SKM-1 (cell line): ENCODE data around the gene MYO1E.

Experiments used
- DNase-seq: peaks from one replicate; lab custom pipeline; 2025; ENCODE audit not compliant: unreplicated experiment; lab: John Stamatoyannopoulos, UW

Gene MYO1E

GRCh38 chr15:59203008-59203407, 169.7 kb downstream of the MYO1E start:
- DNase-seq, result no peak

GRCh38 chr15:59200560-59200959, 172.1 kb downstream of the MYO1E start:
- no peak for DNase-seq

GRCh38 chr15:59199626-59200465, 172.8 kb downstream of the MYO1E start:
- no peak for DNase-seq

GRCh38 chr15:59197454-59197853, 175.2 kb downstream of the MYO1E start:
- DNase-seq, result no peak

GRCh38 chr15:59196416-59196815, 176.3 kb downstream of the MYO1E start:
- no peak for DNase-seq

GRCh38 chr15:59194639-59195325, 177.9 kb downstream of the MYO1E start:
- DNase-seq, result no peak

- no peak for DNase-seq
Observed at GRCh38 chr15:59191855-59192237, 180.8 kb downstream of the MYO1E start.

GRCh38 chr15:59190291-59190690, 182.4 kb downstream of the MYO1E start:
- DNase-seq, result no peak

GRCh38 chr15:59189241-59189640, 183.4 kb downstream of the MYO1E start:
- DNase-seq, result no peak

GRCh38 chr15:59186501-59186900, 186.2 kb downstream of the MYO1E start:
- no peak for DNase-seq

GRCh38 chr15:59185725-59186124, 186.9 kb downstream of the MYO1E start:
- peak; percentile 19 for DNase-seq

- no peak for DNase-seq
Observed at GRCh38 chr15:59180945-59181600, 191.6 kb downstream of the MYO1E start.

GRCh38 chr15:59179717-59180116, 193.0 kb downstream of the MYO1E start:
- DNase-seq, result no peak

GRCh38 chr15:59178151-59178695, 194.4 kb downstream of the MYO1E start:
- DNase-seq, result no peak

GRCh38 chr15:59177317-59177660, 195.4 kb downstream of the MYO1E start:
- no peak for DNase-seq

GRCh38 chr15:59176653-59177316, 195.9 kb downstream of the MYO1E start:
- DNase-seq, result peak; percentile 7

- DNase-seq, result peak; percentile 28
Observed at GRCh38 chr15:59174835-59175831, 197.5 kb downstream of the MYO1E start.

- no peak for DNase-seq
Observed at GRCh38 chr15:59174151-59174834, 198.4 kb downstream of the MYO1E start.

- no peak for DNase-seq
Observed at GRCh38 chr15:59173194-59173593, 199.5 kb downstream of the MYO1E start.
